Measurements from ENCODE around the gene ATF7IP.

Gene ATF7IP

GRCh38 chr12:14422516-14423230 lies 57.2 kb downstream of the ATF7IP start:
- Histone ChIP-seq H3K36me3 (ENCODE audit: insufficient read depth, low read length) (peaks cover 5% of the 10 kb centered on the region), H3K9ac (ENCODE audit: low read depth, low read length) (no peak overlapping the region), H3K4me1 (ENCODE audit: insufficient read depth, low read length) (peaks cover 11% of the 10 kb centered on the region; the same call in 1 of the 2 replicates), H3K9me3 (ENCODE audit: control insufficient read depth, insufficient read depth, low read length) (no peaks in the 10 kb centered on the region; the same call in 1 of the 2 replicates)

GRCh38 chr12:14424545-14424944 lies 59.1 kb downstream of the ATF7IP start:
- Histone ChIP-seq H3K4me1 (ENCODE audit: insufficient read depth, low read length) (0 out of 2 replicates have a peak, but pooled peaks cover 4% of the 10 kb centered on the region), H3K36me3 (ENCODE audit: insufficient read depth, low read length) (peaks cover 5% of the 10 kb centered on the region), H3K9ac (ENCODE audit: low read depth, low read length) (no peak overlapping the region), H3K9me3 (ENCODE audit: control insufficient read depth, insufficient read depth, low read length) (no peaks in the 10 kb centered on the region; the same call in none of the 2 replicates)

- Histone ChIP-seq H3K9me3 (ENCODE audit: control insufficient read depth, insufficient read depth, low read length) (no peaks in the 10 kb centered on the region; the same call in 1 of the 2 replicates), H3K4me1 (ENCODE audit: insufficient read depth, low read length) (no peaks in the 10 kb centered on the region), H3K36me3 (ENCODE audit: insufficient read depth, low read length) (peaks cover 5% of the 10 kb centered on the region)
Measured at GRCh38 chr12:14426792-14427191, 61.3 kb downstream of the ATF7IP start.

DNA sequence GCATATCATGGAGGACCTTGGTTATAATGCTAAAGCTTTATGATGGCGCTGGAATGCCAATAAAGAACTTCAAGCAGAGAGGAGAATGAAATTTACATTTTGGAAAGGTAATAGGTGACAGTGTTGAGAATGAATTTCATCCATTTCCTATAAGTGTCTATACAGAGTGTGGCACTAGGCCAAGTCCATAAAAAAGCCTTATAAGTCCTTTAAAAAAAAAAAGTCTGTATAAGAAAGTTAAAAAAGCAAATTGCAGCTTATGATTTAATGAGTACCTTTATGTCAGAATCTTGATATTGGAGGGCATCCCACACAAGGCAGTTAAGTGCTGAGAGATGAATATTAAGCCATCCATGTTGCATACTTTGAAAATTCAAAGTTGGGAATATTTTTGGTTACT lies 62.4 kb downstream of the ATF7IP start:
- no peaks in the 10 kb centered on the region for H3K4me1 ChIP-seq (ENCODE audit: insufficient read depth, low read length)
- H3K36me3 ChIP-seq (ENCODE audit: insufficient read depth, low read length) = peaks cover 5% of the 10 kb centered on the region
- no peak overlapping the region for H3K9ac ChIP-seq (ENCODE audit: low read depth, low read length)
- H3K9me3 ChIP-seq (ENCODE audit: control insufficient read depth, insufficient read depth, low read length) = no peaks in the 10 kb centered on the region; the same call in 1 of the 2 replicates

More at GRCh38 chr12:14426792-14427191, 61.3 kb downstream of the ATF7IP start:
- no peak overlapping the region for H3K9ac ChIP-seq (ENCODE audit: low read depth, low read length)

GRCh38 chr12:14430394-14430986 lies 65.0 kb downstream of the ATF7IP start:
- Histone ChIP-seq H3K9ac (ENCODE audit: low read depth, low read length) (no peak overlapping the region), H3K4me1 (ENCODE audit: insufficient read depth, low read length) (no peaks in the 10 kb centered on the region), H3K36me3 (ENCODE audit: insufficient read depth, low read length) (no peaks in the 10 kb centered on the region; the same call in 1 of the 2 replicates), H3K9me3 (ENCODE audit: control insufficient read depth, insufficient read depth, low read length) (no peaks in the 10 kb centered on the region; the same call in 1 of the 2 replicates)

GRCh38 chr12:14431975-14432374 lies 66.5 kb downstream of the ATF7IP start:
- Histone ChIP-seq H3K9ac (ENCODE audit: low read depth, low read length) (no peak overlapping the region), H3K4me1 (ENCODE audit: insufficient read depth, low read length) (no peaks in the 10 kb centered on the region), H3K9me3 (ENCODE audit: control insufficient read depth, insufficient read depth, low read length) (no peaks in the 10 kb centered on the region; the same call in 1 of the 2 replicates), H3K36me3 (ENCODE audit: insufficient read depth, low read length) (peaks cover 3% of the 10 kb centered on the region; the same call in 1 of the 2 replicates)

GRCh38 chr12:14435627-14436026 lies 70.1 kb downstream of the ATF7IP start:
- H3K9me3 ChIP-seq (ENCODE audit: control insufficient read depth, insufficient read depth, low read length) = no peaks in the 10 kb centered on the region
- H3K9ac ChIP-seq (ENCODE audit: low read depth, low read length) = no peak overlapping the region
- no peaks in the 10 kb centered on the region for H3K4me1 ChIP-seq (ENCODE audit: insufficient read depth, low read length)
- H3K36me3 ChIP-seq (ENCODE audit: insufficient read depth, low read length) = peaks cover 3% of the 10 kb centered on the region; the same call in 1 of the 2 replicates

DNA sequence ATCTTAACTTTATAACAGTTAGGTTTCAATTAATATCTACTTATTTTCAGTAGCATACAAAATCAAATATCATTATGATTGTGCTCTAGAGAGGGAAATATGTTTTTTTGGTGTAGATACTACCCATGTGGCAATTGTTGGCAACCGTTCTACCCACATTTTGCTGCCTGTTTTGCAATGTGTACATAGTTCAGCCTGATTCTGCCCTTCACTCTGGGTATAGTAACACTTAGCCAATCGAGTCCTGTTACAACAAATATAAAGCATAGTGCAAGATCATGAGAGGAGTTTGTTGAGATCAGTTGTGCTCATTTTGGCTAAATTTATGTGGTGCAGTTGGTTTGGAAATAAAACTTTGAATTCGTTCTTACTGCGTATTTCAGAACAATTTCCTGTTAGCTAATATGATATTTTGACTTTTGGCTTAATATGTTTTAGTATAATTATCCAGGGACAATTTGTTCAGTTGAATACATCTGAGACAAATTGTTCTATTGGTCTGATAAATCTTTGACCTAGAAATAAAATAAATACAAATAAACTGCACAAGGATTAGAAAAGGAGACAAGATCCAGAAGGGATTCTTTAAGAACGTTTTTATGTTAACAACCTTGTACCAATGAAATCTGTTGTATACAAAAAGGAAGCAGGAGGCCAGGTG lies 76.9 kb downstream of the ATF7IP start:
- Histone ChIP-seq H3K36me3 (ENCODE audit: insufficient read depth, low read length) (no peaks in the 10 kb centered on the region; the same call in 1 of the 2 replicates), H3K9me3 (ENCODE audit: control insufficient read depth, insufficient read depth, low read length) (no peaks in the 10 kb centered on the region), H3K4me1 (ENCODE audit: insufficient read depth, low read length) (no peaks in the 10 kb centered on the region), H3K9ac (ENCODE audit: low read depth, low read length) (no peak overlapping the region)

GRCh38 chr12:14443531-14443930 lies 78.0 kb downstream of the ATF7IP start:
- no peaks in the 10 kb centered on the region for H3K4me1 ChIP-seq (ENCODE audit: insufficient read depth, low read length)
- no peaks in the 10 kb centered on the region for H3K9me3 ChIP-seq (ENCODE audit: control insufficient read depth, insufficient read depth, low read length)
- H3K36me3 ChIP-seq (ENCODE audit: insufficient read depth, low read length) = no peaks in the 10 kb centered on the region; the same call in 1 of the 2 replicates
- H3K9ac ChIP-seq (ENCODE audit: low read depth, low read length) = no peak overlapping the region

- Histone ChIP-seq H3K9me3 (ENCODE audit: control insufficient read depth, insufficient read depth, low read length) (no peaks in the 10 kb centered on the region), H3K9ac (ENCODE audit: low read depth, low read length) (no peak overlapping the region), H3K36me3 (ENCODE audit: insufficient read depth, low read length) (no peaks in the 10 kb centered on the region), H3K4me1 (ENCODE audit: insufficient read depth, low read length) (no peaks in the 10 kb centered on the region)
Measured at GRCh38 chr12:14450479-14450878, 85.0 kb downstream of the ATF7IP start.

DNA sequence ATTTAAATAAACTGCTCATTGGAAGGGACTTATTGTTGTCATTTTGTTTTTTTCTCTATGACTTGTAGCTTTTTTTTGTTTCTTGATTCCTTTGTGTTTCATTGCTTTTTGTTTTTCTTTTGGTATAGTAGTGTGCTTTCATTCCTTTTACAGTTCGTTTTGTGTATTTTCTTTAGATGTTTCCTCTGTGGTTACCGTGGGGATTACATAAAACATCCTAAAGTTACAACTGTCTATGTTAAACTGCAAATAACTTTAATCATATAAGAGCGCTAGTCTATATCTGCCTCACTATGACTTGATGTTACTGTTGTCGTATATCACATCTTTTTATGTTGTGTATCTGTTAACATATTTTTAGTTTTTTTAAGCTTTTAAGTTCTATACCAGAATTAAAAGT lies 86.9 kb downstream of the ATF7IP start:
- no peaks in the 10 kb centered on the region for H3K36me3 ChIP-seq (ENCODE audit: insufficient read depth, low read length)
- no peaks in the 10 kb centered on the region for H3K4me1 ChIP-seq (ENCODE audit: insufficient read depth, low read length)
- no peak overlapping the region for H3K9ac ChIP-seq (ENCODE audit: low read depth, low read length)
- no peaks in the 10 kb centered on the region for H3K9me3 ChIP-seq (ENCODE audit: control insufficient read depth, insufficient read depth, low read length)

DNA sequence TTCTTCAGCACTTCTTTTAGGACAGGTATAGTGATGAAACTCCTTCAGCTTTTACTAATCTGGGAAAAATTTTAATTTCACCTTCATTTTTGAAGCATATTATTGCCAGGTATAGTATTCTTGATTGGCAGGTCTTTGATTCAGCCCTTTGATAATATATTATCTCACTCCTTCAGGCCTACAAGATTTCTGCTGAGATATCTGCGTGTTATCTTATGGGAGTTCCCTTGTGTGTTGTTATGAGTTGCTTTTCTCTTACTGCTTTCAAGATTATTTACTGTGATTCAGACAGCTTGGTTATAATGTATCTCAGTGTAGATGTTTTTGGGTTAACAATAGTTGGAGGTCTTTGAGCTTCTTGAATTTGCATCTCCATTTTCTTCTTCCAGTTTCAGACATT lies 87.4 kb downstream of the ATF7IP start:
- no peaks in the 10 kb centered on the region for H3K4me1 ChIP-seq (ENCODE audit: insufficient read depth, low read length)
- no peak overlapping the region for H3K9ac ChIP-seq (ENCODE audit: low read depth, low read length)
- H3K9me3 ChIP-seq (ENCODE audit: control insufficient read depth, insufficient read depth, low read length) = no peaks in the 10 kb centered on the region
- H3K36me3 ChIP-seq (ENCODE audit: insufficient read depth, low read length) = no peaks in the 10 kb centered on the region

- Histone ChIP-seq H3K9me3 (ENCODE audit: control insufficient read depth, insufficient read depth, low read length) (no peaks in the 10 kb centered on the region), H3K36me3 (ENCODE audit: insufficient read depth, low read length) (no peaks in the 10 kb centered on the region), H3K4me1 (ENCODE audit: insufficient read depth, low read length) (peaks cover 2% of the 10 kb centered on the region; the same call in 1 of the 2 replicates)
Measured at GRCh38 chr12:14454098-14454907, 88.8 kb downstream of the ATF7IP start.

More at GRCh38 chr12:14454098-14454907, 88.8 kb downstream of the ATF7IP start:
- no peak overlapping the region for H3K9ac ChIP-seq (ENCODE audit: low read depth, low read length)

Measured in ES-I3 (cell line).